Neural cell (in vitro differentiated cells): ENCODE data around the gene GADL1. TPM values are rescaled to one million over a fixed set of nuclear protein-coding genes. Genes with fewer than 3 reads are reported as not detected.

ENCODE experiments used
- H2AFZ ChIP-seq: fragments of 200-600, 300-800 bp; sonication (generic), shearing (Covaris generic); 2 replicates; pipeline ENCODE4 v1.6.0; 2014; ENCODE audit warnings: low read depth, mild to moderate bottlenecking, antibody characterized with exemption, low read length, moderate library complexity
- H3F3A ChIP-seq: fragments of 200-600 bp; shearing (Covaris generic); 2 replicates; pipeline ENCODE4 v1.6.1; 2016; ENCODE audit warnings: mild to moderate bottlenecking, moderate library complexity, mixed read lengths, antibody characterized with exemption, low read length; ENCODE audit not compliant: insufficient read depth, poor library complexity, severe bottlenecking
- H3K27ac ChIP-seq: fragments of 200-600, 300-800 bp; sonication (generic), shearing (Covaris generic); 2 replicates; pipeline ENCODE4 v1.5.1; 2014; ENCODE audit warnings: mild to moderate bottlenecking, low read length, moderate library complexity
- H3K27me3 ChIP-seq: fragments of 300-800, 200-600 bp; sonication (generic), shearing (Covaris generic); 2 replicates; pipeline ENCODE4 v1.6.0; 2014; ENCODE audit warnings: mild to moderate bottlenecking, low read depth, low read length, moderate library complexity; ENCODE audit not compliant: insufficient read depth
- H3K36me3 ChIP-seq: fragments of 300-800, 200-600 bp; sonication (generic), shearing (Covaris generic); 2 replicates; pipeline ENCODE4 v1.5.1; 2014; ENCODE audit warnings: mild to moderate bottlenecking, antibody characterized with exemption, low read length, moderate library complexity; ENCODE audit not compliant: insufficient read depth
- H3K4me2 ChIP-seq: fragments of 300-800, 200-600 bp; sonication (generic), shearing (Covaris generic); 2 replicates; pipeline ENCODE4 v1.6.0; 2014; ENCODE audit warnings: mild to moderate bottlenecking, low read length
- H3K4me3 ChIP-seq: fragments of 300-800, 200-600 bp; sonication (generic), shearing (Covaris generic); 2 replicates; pipeline ENCODE4 v1.5.1; 2014; ENCODE audit warnings: mild to moderate bottlenecking, low read length, moderate library complexity
- H3K79me2 ChIP-seq: fragments of 200-600 bp; shearing (Covaris generic); replicated peaks from 2 replicates; pipeline ENCODE4 v1.6.0; 2014; ENCODE audit warnings: mild to moderate bottlenecking, low read length, moderate library complexity; ENCODE audit not compliant: insufficient read depth
- H3K9ac ChIP-seq: fragments of 300-800, 200-600 bp; sonication (generic), shearing (Covaris generic); 2 replicates; pipeline ENCODE4 v1.6.1; 2016; ENCODE audit warnings: mild to moderate bottlenecking, low read length, mixed read lengths
- H3K9me2 ChIP-seq: fragments of 200-600 bp; shearing (Covaris generic); 2 replicates; pipeline ENCODE4 v1.6.1; 2016; ENCODE audit warnings: mild to moderate bottlenecking, low read length, mixed read lengths; ENCODE audit not compliant: insufficient read depth
- H3K9me3 ChIP-seq: fragments of 200-600, 300-800 bp; sonication (generic), shearing (Covaris generic); 2 replicates; pipeline ENCODE4 v1.6.1; 2016; ENCODE audit warnings: mild to moderate bottlenecking, mixed run types, low read length, moderate library complexity, mixed read lengths
- H4K20me1 ChIP-seq: fragments of 200-600 bp; shearing (Covaris generic); 2 replicates; pipeline ENCODE4 v1.6.1; 2016; ENCODE audit warnings: mild to moderate bottlenecking, mixed run types; ENCODE audit not compliant: insufficient read depth
- EP300 ChIP-seq: fragments of 450-650 bp; conservative IDR thresholded peaks from 2 replicates; pipeline ENCODE4 v1.6.1; 2014; ENCODE audit warnings: antibody characterized with exemption, mild to moderate bottlenecking, moderate library complexity; ENCODE audit not compliant: poor library complexity, severe bottlenecking
- EZH2 ChIP-seq: fragments of 200-600, 300-800 bp; shearing (Covaris generic), sonication (generic); IDR thresholded peaks from 2 replicates; pipeline ENCODE4 v1.6.1; 2014; ENCODE audit warnings: antibody characterized with exemption, low read length, borderline replicate concordance, mild to moderate bottlenecking; ENCODE audit not compliant: insufficient read depth, poor library complexity, severe bottlenecking
- MXI1 ChIP-seq: fragments of 450-650 bp; conservative IDR thresholded peaks from 2 replicates; pipeline ENCODE4 v1.6.1; 2014; ENCODE audit warnings: antibody characterized with exemption, mild to moderate bottlenecking; ENCODE audit not compliant: poor library complexity, severe bottlenecking
- POLR2AphosphoS5 ChIP-seq: IDR thresholded peaks from 2 replicates; pipeline ENCODE4 v1.6.1; 2012
- RAD21 ChIP-seq: fragments of 450-650 bp; conservative IDR thresholded peaks from 2 replicates; pipeline ENCODE4 v1.6.1; 2014; ENCODE audit warnings: antibody characterized with exemption, mild to moderate bottlenecking, moderate library complexity
- SMC3 ChIP-seq: fragments of 450-650 bp; conservative IDR thresholded peaks from 2 replicates; pipeline ENCODE4 v1.6.1; 2014; ENCODE audit warnings: antibody characterized with exemption, mild to moderate bottlenecking, moderate library complexity; ENCODE audit not compliant: poor library complexity
- TAF1 ChIP-seq: IDR thresholded peaks from 2 replicates; pipeline ENCODE4 v1.6.1; 2012; ENCODE audit warnings: low read depth
- polyA plus RNA-seq: library from polyadenylated mRNA; depleted of rRNA; stranded (reverse); fragments of >200 nt; gene quantifications from 2 replicates; pipeline ENCODE4 v1.2.3, GENCODE V29; 2014
- TF ChIP-seq, protein P1 (sequence below): IDR thresholded peaks from 2 replicates; pipeline ENCODE4 v1.6.1; 2012; ENCODE audit warnings: borderline replicate concordance
- TF ChIP-seq, protein P2 (sequence below): fragments of 450-650 bp; IDR thresholded peaks from 2 replicates; pipeline ENCODE4 v1.5.1; 2014; ENCODE audit warnings: antibody characterized with exemption, mild to moderate bottlenecking, moderate library complexity; ENCODE audit not compliant: poor library complexity, severe bottlenecking

The GADL1 gene
- polyA plus RNA-seq, 1 donor from 2014 or later, result not detected

DNA sequence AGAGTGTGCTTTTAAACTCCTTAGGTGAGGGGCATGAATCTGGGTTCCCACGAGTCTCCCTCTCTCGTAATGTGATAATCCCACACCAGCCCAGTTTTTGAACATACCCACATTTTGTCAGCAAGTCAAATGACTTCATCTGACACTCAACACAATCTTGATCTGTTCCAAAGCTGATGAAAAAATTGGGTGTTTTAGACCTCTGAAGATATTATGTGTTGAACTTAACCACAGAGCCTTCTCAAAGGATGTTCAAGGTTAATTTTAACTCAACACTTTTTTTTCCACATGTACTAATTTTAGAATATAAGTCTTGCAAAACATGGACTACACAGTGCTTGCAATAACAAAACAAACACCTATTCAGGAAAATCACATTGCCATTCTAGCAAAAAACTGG is 164.9 kb downstream of the GADL1 start:
- H3F3A ChIP-seq, result no peaks in the 10 kb centered on the region

DNA sequence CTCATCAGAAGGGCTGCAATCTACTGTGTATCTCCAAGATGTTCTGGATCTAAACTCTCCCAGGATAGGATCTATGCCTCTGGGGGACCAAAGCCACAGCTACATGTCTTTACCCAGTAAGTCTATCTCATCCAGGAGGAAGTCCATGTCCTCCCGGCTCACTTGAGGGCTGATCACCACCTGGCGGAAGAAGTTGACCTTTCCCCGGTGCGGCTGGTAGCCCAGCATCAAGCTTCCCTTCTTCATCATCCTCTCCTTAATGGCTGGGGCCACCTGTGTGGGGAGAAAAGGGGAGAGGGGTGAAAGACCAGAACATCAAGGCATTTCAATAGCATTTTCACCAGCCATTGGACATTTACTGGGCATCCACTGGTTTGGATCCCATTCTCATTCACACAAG is 166.3 kb downstream of the GADL1 start:
- no peak overlapping the region for H3K4me2 ChIP-seq
- no peaks in the 10 kb centered on the region for H3K9me3 ChIP-seq
- no peaks in the 10 kb centered on the region for H3K27me3 ChIP-seq
- H3K4me3 ChIP-seq, result no peak overlapping the region
- H3K9me2 ChIP-seq, result no peaks in the 10 kb centered on the region
- no peaks in the 10 kb centered on the region for H3K79me2 ChIP-seq
- no peak overlapping the region for H3K9ac ChIP-seq
- H2AFZ ChIP-seq, result no peak overlapping the region
- TF ChIP-seq, protein P1, sequence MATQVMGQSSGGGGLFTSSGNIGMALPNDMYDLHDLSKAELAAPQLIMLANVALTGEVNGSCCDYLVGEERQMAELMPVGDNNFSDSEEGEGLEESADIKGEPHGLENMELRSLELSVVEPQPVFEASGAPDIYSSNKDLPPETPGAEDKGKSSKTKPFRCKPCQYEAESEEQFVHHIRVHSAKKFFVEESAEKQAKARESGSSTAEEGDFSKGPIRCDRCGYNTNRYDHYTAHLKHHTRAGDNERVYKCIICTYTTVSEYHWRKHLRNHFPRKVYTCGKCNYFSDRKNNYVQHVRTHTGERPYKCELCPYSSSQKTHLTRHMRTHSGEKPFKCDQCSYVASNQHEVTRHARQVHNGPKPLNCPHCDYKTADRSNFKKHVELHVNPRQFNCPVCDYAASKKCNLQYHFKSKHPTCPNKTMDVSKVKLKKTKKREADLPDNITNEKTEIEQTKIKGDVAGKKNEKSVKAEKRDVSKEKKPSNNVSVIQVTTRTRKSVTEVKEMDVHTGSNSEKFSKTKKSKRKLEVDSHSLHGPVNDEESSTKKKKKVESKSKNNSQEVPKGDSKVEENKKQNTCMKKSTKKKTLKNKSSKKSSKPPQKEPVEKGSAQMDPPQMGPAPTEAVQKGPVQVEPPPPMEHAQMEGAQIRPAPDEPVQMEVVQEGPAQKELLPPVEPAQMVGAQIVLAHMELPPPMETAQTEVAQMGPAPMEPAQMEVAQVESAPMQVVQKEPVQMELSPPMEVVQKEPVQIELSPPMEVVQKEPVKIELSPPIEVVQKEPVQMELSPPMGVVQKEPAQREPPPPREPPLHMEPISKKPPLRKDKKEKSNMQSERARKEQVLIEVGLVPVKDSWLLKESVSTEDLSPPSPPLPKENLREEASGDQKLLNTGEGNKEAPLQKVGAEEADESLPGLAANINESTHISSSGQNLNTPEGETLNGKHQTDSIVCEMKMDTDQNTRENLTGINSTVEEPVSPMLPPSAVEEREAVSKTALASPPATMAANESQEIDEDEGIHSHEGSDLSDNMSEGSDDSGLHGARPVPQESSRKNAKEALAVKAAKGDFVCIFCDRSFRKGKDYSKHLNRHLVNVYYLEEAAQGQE, result no peak
- TF ChIP-seq MXI1 (no peak), POLR2AphosphoS5 (no peak), EP300 (no peak), RAD21 (no peak)
- no peaks in the 10 kb centered on the region for H3K36me3 ChIP-seq
- no peaks in the 10 kb centered on the region for H3F3A ChIP-seq
- H4K20me1 ChIP-seq, result no peaks in the 10 kb centered on the region
- no peak overlapping the region for H3K27ac ChIP-seq

More for the DNA sequence above, 164.9 kb downstream of the GADL1 start:
- no peak overlapping the region for H3K9ac ChIP-seq
- H3K4me3 ChIP-seq, result no peak overlapping the region
- no peaks in the 10 kb centered on the region for H3K27me3 ChIP-seq
- H3K36me3 ChIP-seq, result no peaks in the 10 kb centered on the region
- H3K79me2 ChIP-seq, result no peaks in the 10 kb centered on the region
- H3K4me2 ChIP-seq, result no peak overlapping the region
- no peak overlapping the region for H3K27ac ChIP-seq
- no peaks in the 10 kb centered on the region for H3K9me2 ChIP-seq
- H4K20me1 ChIP-seq, result no peaks in the 10 kb centered on the region
- TF ChIP-seq RAD21, result no peak
- H2AFZ ChIP-seq, result no peak overlapping the region
- H3K9me3 ChIP-seq, result no peaks in the 10 kb centered on the region

DNA sequence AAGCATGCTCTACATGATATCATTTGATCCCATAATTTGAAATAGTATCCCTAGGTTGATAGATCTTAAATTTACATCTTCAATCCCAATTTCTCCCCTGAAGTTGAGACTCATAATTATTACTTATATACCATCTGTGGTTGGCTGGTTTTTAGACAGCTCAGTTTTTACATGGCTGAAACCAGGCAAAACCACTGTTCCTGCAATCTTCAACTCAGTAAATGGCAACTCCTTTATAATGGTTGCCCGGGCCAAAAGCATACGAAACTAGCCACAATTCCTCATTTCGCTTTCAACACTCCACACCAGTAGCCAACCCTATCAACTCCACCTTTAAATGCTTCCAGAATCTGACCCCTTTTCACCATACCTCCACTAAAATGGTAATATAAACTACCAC is 169.6 kb downstream of the GADL1 start:
- Histone ChIP-seq H3K9ac (no peak overlapping the region), H3K79me2 (no peaks in the 10 kb centered on the region), H3K36me3 (no peaks in the 10 kb centered on the region), H3K4me3 (no peak overlapping the region), H3F3A (no peaks in the 10 kb centered on the region), H3K9me3 (no peaks in the 10 kb centered on the region), H3K27me3 (no peaks in the 10 kb centered on the region), H2AFZ (no peak overlapping the region), H3K27ac (no peak overlapping the region), H4K20me1 (no peaks in the 10 kb centered on the region), H3K9me2 (no peaks in the 10 kb centered on the region), H3K4me2 (no peak overlapping the region)
- TF ChIP-seq RAD21 (no peak), EP300 (no peak), SMC3 (no peak), EZH2 (no peak), TAF1 (no peak), MXI1 (no peak), POLR2AphosphoS5 (no peak)
- TF ChIP-seq, protein P1, result no peak
- TF ChIP-seq, protein P2, sequence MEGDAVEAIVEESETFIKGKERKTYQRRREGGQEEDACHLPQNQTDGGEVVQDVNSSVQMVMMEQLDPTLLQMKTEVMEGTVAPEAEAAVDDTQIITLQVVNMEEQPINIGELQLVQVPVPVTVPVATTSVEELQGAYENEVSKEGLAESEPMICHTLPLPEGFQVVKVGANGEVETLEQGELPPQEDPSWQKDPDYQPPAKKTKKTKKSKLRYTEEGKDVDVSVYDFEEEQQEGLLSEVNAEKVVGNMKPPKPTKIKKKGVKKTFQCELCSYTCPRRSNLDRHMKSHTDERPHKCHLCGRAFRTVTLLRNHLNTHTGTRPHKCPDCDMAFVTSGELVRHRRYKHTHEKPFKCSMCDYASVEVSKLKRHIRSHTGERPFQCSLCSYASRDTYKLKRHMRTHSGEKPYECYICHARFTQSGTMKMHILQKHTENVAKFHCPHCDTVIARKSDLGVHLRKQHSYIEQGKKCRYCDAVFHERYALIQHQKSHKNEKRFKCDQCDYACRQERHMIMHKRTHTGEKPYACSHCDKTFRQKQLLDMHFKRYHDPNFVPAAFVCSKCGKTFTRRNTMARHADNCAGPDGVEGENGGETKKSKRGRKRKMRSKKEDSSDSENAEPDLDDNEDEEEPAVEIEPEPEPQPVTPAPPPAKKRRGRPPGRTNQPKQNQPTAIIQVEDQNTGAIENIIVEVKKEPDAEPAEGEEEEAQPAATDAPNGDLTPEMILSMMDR, result no peak
